Smooth muscle cell (in vitro differentiated cells): Measurements from ENCODE around the gene NAP1L5. TPM values are rescaled to one million over a fixed set of nuclear protein-coding genes. Genes with fewer than 3 reads are reported as not detected.

ENCODE experiments used
- DNase-seq: peaks from one replicate; lab custom pipeline; 2025; ENCODE audit not compliant: unreplicated experiment; lab: John Stamatoyannopoulos, UW
- H2AFZ ChIP-seq: fragments of 200-600 bp; sonication (generic); 2 replicates; pipeline ENCODE4 v1.6.0; 2016; ENCODE audit warnings: antibody characterized with exemption, low read depth, mild to moderate bottlenecking
- H3F3A ChIP-seq: fragments of 200-600 bp; sonication (generic); 2 replicates; pipeline ENCODE4 v1.6.0; 2017; ENCODE audit warnings: antibody characterized with exemption, low read depth
- H3K27ac ChIP-seq: fragments of 200-600 bp; sonication (generic); 2 replicates; pipeline ENCODE4 v1.5.1; 2016; ENCODE audit warnings: low read depth, mild to moderate bottlenecking
- H3K27me3 ChIP-seq: fragments of 200-600 bp; sonication (generic); 2 replicates; pipeline ENCODE4 v1.6.1; 2016; ENCODE audit warnings: low read depth, mild to moderate bottlenecking
- H3K36me3 ChIP-seq: fragments of 200-600 bp; sonication (generic); 2 replicates; pipeline ENCODE4 v1.5.1; 2016; ENCODE audit warnings: low read depth
- H3K4me1 ChIP-seq: fragments of 200-600 bp; sonication (generic); 2 replicates; pipeline ENCODE4 v1.5.1; 2016; ENCODE audit warnings: low read depth
- H3K4me2 ChIP-seq: fragments of 200-600 bp; sonication (generic); 2 replicates; pipeline ENCODE4 v1.6.0; 2016; ENCODE audit warnings: mild to moderate bottlenecking
- H3K4me3 ChIP-seq: fragments of 200-600 bp; sonication (generic); 2 replicates; pipeline ENCODE4 v1.5.1; 2016; ENCODE audit warnings: mild to moderate bottlenecking
- H3K79me2 ChIP-seq: fragments of 200-600 bp; sonication (generic); 2 replicates; pipeline ENCODE4 v1.6.0; 2016; ENCODE audit warnings: low read depth, mild to moderate bottlenecking
- H3K9ac ChIP-seq: fragments of 200-600 bp; sonication (generic); 2 replicates; pipeline ENCODE4 v1.6.0; 2016; ENCODE audit warnings: low read depth
- H3K9me3 ChIP-seq: fragments of 200-600 bp; sonication (generic); replicated peaks from 2 replicates; pipeline ENCODE4 v1.5.1; 2016; ENCODE audit warnings: low read depth
- H4K20me1 ChIP-seq: fragments of 200-600 bp; sonication (generic); 2 replicates; pipeline ENCODE4 v1.6.0; 2016; ENCODE audit warnings: low read depth
- WGBS: methylation state at CpG from one replicate; pipeline ENCODE4 v1.1.7; 2016; ENCODE audit warnings: low lambda C conversion rate; 5-methylcytosine and 5-hydroxymethylcytosine counted together
- polyA plus RNA-seq: library from polyadenylated mRNA; unstranded; fragments of >200 nt; fragmentation: Nextera tagmentation; extraction: Ambion mirVana; gene quantifications from 2 replicates; pipeline ENCODE4 v1.2.1, GENCODE V29; 2016
- total RNA-seq: library from RNA; depleted of rRNA; stranded (reverse); fragments of >200 nt; gene quantifications from 2 replicates; pipeline ENCODE4 v1.2.3, GENCODE V29; 2014
- TF ChIP-seq, protein P1 (sequence below): fragments of 200-600 bp; sonication (generic); IDR thresholded peaks from 2 replicates; pipeline ENCODE4 v1.5.1; 2017; ENCODE audit warnings: borderline replicate concordance, mild to moderate bottlenecking, antibody characterized with exemption; ENCODE audit not compliant: insufficient read depth, poor library complexity, severe bottlenecking

NAP1L5 gene
- total and polyA plus RNA-seq, 2 experiments from 2014 or later = 3.5 to 3.8 TPM

GRCh38 chr4:88718098-88718497, 20.5 kb upstream of the NAP1L5 start:
- Histone ChIP-seq H3K27me3 (no peaks in the 10 kb centered on the region), H2AFZ (no peak overlapping the region), H3K36me3 (peaks cover 22% of the 10 kb centered on the region), H3K79me2 (no peaks in the 10 kb centered on the region), H3K4me1 (no peaks in the 10 kb centered on the region), H3F3A (no peaks in the 10 kb centered on the region), H3K9me3 (peaks cover 16% of the 10 kb centered on the region), H3K4me2 (no peak overlapping the region), H3K9ac (no peak overlapping the region), H3K4me3 (no peak overlapping the region), H3K27ac (no peak overlapping the region), H4K20me1 (no peaks in the 10 kb centered on the region)
- no peak for DNase-seq
- 95% methylated on average over 5 of the region's 5 CpGs for WGBS
- TF ChIP-seq, protein P1, sequence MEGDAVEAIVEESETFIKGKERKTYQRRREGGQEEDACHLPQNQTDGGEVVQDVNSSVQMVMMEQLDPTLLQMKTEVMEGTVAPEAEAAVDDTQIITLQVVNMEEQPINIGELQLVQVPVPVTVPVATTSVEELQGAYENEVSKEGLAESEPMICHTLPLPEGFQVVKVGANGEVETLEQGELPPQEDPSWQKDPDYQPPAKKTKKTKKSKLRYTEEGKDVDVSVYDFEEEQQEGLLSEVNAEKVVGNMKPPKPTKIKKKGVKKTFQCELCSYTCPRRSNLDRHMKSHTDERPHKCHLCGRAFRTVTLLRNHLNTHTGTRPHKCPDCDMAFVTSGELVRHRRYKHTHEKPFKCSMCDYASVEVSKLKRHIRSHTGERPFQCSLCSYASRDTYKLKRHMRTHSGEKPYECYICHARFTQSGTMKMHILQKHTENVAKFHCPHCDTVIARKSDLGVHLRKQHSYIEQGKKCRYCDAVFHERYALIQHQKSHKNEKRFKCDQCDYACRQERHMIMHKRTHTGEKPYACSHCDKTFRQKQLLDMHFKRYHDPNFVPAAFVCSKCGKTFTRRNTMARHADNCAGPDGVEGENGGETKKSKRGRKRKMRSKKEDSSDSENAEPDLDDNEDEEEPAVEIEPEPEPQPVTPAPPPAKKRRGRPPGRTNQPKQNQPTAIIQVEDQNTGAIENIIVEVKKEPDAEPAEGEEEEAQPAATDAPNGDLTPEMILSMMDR = no peak

DNA sequence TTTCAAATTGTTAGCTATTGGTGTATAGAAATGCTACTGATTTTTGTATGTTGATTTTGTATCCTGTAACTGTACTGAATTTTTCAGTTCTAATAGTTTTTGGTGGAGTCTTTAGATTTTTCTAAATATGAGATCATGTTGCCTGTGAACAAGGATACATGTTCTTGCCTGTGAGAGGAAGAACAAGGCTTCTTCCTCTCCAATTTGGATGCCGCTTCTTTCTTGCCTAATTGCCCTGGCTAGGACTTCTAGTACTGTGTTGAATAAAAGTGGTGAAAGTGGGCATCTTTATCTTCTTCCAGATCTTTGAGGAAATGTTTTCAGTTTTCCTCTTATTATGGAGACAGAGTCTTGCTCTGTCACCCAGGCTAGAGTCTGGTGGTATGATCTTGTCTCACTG, 16.2 kb upstream of the NAP1L5 start:
- 96% methylated on average over 1 of the region's 1 CpG for WGBS
- DNase-seq = no peak
- no peaks in the 10 kb centered on the region for H3K79me2 ChIP-seq
- H3K4me2 ChIP-seq = no peak overlapping the region
- H4K20me1 ChIP-seq = no peaks in the 10 kb centered on the region
- H3K27ac ChIP-seq = no peak overlapping the region
- H3F3A ChIP-seq = no peaks in the 10 kb centered on the region
- no peaks in the 10 kb centered on the region for H3K4me1 ChIP-seq
- H3K27me3 ChIP-seq = no peaks in the 10 kb centered on the region
- peaks cover 31% of the 10 kb centered on the region for H3K36me3 ChIP-seq
- H3K9ac ChIP-seq = no peak overlapping the region
- no peak overlapping the region for H3K4me3 ChIP-seq
- H3K9me3 ChIP-seq = peaks cover 16% of the 10 kb centered on the region
- no peak overlapping the region for H2AFZ ChIP-seq
- TF ChIP-seq, protein P1 = no peak

- H4K20me1 ChIP-seq = no peaks in the 10 kb centered on the region
Measured at GRCh38 chr4:88709989-88710388, 12.4 kb upstream of the NAP1L5 start.

DNA sequence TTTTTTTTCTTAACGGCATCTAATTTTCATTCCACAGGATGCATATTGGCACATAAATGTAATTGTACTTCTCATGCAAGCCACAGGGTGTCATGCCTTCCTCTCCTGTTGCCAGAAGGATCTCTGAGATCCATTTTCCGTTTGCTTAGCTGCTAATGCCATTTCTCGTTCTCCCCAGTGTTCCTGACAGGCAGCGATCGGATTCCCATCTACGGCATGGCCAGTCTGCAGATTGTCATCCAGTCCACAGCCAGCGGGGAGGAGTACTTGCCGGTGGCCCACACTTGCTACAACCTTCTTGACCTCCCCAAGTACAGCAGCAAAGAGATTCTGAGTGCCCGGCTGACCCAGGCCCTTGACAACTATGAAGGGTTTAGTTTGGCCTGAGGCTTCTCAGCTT, 8.9 kb upstream of the NAP1L5 start:
- WGBS = 72% methylated on average over 9 of the region's 9 CpGs

More at GRCh38 chr4:88709989-88710388, 12.4 kb upstream of the NAP1L5 start:
- no peak for DNase-seq
- Histone ChIP-seq H3K27ac (no peak overlapping the region), H3K79me2 (no peaks in the 10 kb centered on the region), H3K9me3 (no peaks in the 10 kb centered on the region), H2AFZ (no peak overlapping the region), H3K36me3 (peaks cover 9% of the 10 kb centered on the region), H3K4me2 (no peak overlapping the region), H3K9ac (no peak overlapping the region), H3K4me1 (no peaks in the 10 kb centered on the region), H3K27me3 (no peaks in the 10 kb centered on the region), H3K4me3 (no peak overlapping the region), H3F3A (no peaks in the 10 kb centered on the region)
- TF ChIP-seq, protein P1 = no peak
- 95% methylated on average over 1 of the region's 1 CpG for WGBS

More for the DNA sequence above, 8.9 kb upstream of the NAP1L5 start:
- H4K20me1 ChIP-seq = no peaks in the 10 kb centered on the region
- H3K36me3 ChIP-seq = peaks cover 5% of the 10 kb centered on the region
- no peak overlapping the region for H2AFZ ChIP-seq
- H3K4me3 ChIP-seq = no peak overlapping the region
- no peak for DNase-seq
- no peak overlapping the region for H3K27ac ChIP-seq
- no peak overlapping the region for H3K4me2 ChIP-seq
- no peaks in the 10 kb centered on the region for H3F3A ChIP-seq
- no peaks in the 10 kb centered on the region for H3K27me3 ChIP-seq
- no peak overlapping the region for H3K9ac ChIP-seq
- TF ChIP-seq, protein P1 = peak; percentile 24
- H3K9me3 ChIP-seq = no peaks in the 10 kb centered on the region
- no peaks in the 10 kb centered on the region for H3K4me1 ChIP-seq
- H3K79me2 ChIP-seq = no peaks in the 10 kb centered on the region
